ENCODE results near the gene STAT3. TPM values are rescaled to one million over a fixed set of nuclear protein-coding genes. Genes with fewer than 3 reads are reported as not detected.

The STAT3 gene
- total and polyA plus RNA-seq, 9 of the 15 experiments (the other 6 are each of a cell fraction or from before 2014, with no cell fraction given), result 90.0 to 179 (median 114) TPM

- TF ChIP-seq ZNF124 (CRISPR knock-in tag; IDR thresholded peaks at IDR 0.05) (no peak), RBM14 (IDR thresholded peaks at IDR 0.05; ENCODE audit: borderline replicate concordance, insufficient read depth, low read depth, low read length) (no peak), ZNF384 (IDR thresholded peaks at IDR 0.05; ENCODE audit: low read depth, low read length) (no peak), STAT6 (CRISPR knock-in tag; IDR thresholded peaks at IDR 0.05) (peak; percentile 42; the same call in 1 of the 2 replicates), ZNF518B (CRISPR knock-in tag; IDR thresholded peaks at IDR 0.05) (no peak), ARID2 (IDR thresholded peaks at IDR 0.05) (no peak), MAX (CRISPR knock-in tag; IDR thresholded peaks at IDR 0.05) (peak; percentile 30; the same call in 1 of the 2 replicates), ZNF609 (CRISPR knock-in tag; IDR thresholded peaks at IDR 0.05; ENCODE audit: borderline replicate concordance) (no peak), FOXP1 (CRISPR knock-in tag; IDR thresholded peaks at IDR 0.05) (peak; percentile 70; the same call in 1 of the 2 replicates), HDAC1 (IDR thresholded peaks at IDR 0.05) (peak in 1 of 2 experiments; percentile 65; a peak in 2 of 4 replicates), NKRF (IDR thresholded peaks at IDR 0.05; ENCODE audit: borderline replicate concordance) (peak; percentile 65; the same call in 1 of the 2 replicates), ZBTB17 (CRISPR knock-in tag; IDR thresholded peaks at IDR 0.05) (no peak), SAP30 (IDR thresholded peaks at IDR 0.05; ENCODE audit: borderline replicate concordance, insufficient read depth, low read depth, low read length, poor library complexity, severe bottlenecking) (peak; percentile 82)
Measured at GRCh38 chr17:42422412-42422957, 34.2 kb upstream of the STAT3 start (continued).
